Suprapubic skin (tissue), 4 donors: ENCODE data around the gene UBE2R2.
"Not testable (repeated sequence)": the region's sequence is repeated elsewhere in the genome, so short reads cannot be mapped to it uniquely, and the experiment has no call there.

ENCODE experiments used
- CTCF ChIP-seq, 2 donors: fragments of 200-600 bp in 1 of 2; fragments of 450-650 bp in 1 of 2; sonication (generic) in 1 of 2; IDR thresholded peaks; one replicate each; pipeline ENCODE4 v1.5.1; 2016 to 2019; ENCODE audit warnings: antibody characterized with exemption in 2 of 2, mild to moderate bottlenecking in 1 of 2, moderate library complexity in 1 of 2
- EP300 ChIP-seq: sonication (generic); formaldehyde crosslinking; IDR thresholded peaks from one replicate; pipeline ENCODE4 v1.6.1; 2017; ENCODE audit warnings: antibody characterized with exemption
- POLR2AphosphoS5 ChIP-seq, 3 donors: sonication (generic); formaldehyde crosslinking; IDR thresholded peaks; one replicate each; pipeline ENCODE4 v1.6.1; 2017; ENCODE audit warnings: antibody characterized with exemption in 3 of 3

GRCh38 chr9:33847894-33848205, 30.9 kb downstream of the UBE2R2 start:
- TF ChIP-seq CTCF (IDR thresholded peaks at IDR 0.05); EP300; POLR2AphosphoS5 (IDR thresholded peaks at IDR 0.05): not testable (repeated sequence)
